ENCODE data around the gene TPX2.
A peak's percentile ranks its signal among the peaks of the same experiment; 100 is the strongest.
"Not testable (repeated sequence)": the region's sequence is repeated elsewhere in the genome, so short reads cannot be mapped to it uniquely, and the experiment has no call there.

TPX2 gene

DNA sequence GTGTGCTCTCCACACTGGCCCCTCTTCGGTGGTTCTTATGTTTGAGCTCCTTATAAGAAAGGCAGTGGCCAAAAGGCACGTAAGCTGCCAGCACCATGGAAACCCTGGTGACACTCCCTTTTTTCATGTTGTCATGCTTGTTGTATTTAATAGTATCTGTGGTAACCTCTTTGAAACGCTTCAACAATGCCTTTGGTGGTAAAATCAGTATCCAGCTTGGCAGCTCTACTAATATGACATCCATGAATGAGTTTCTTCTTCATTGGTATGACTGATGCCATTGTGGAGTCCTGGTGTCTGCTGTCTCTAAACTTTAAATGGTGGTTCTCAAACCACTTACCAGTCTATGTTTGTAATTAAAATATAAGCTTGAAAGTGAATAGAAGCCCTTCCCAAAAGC lies 69.4 kb downstream of the TPX2 start:
- peaks cover 14 to 47% (median 31%) of the 10 kb centered on the region in 10 experiments for H3K4me1 ChIP-seq
- no peak overlapping the region for H3K4me2 ChIP-seq
- no peak overlapping the region for H3K27ac ChIP-seq

DNA sequence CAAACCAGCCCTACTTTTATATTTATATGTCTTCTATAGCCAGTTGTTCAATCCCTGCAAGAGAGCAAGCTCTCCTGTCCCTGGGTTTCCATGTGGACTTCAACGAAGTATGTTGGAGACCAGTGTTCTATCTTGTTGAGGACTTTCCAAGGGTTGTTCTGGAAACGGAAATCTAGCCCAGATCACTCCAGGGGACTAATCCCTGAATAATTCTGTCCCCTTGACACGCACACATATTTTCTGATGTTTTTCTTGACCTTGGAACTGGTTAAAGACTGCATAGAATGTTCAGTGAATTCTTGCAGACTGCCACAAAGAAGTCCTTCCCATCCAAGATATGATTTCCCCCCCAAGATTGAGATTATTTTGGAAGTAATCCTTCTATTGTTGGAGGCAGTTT lies 70.6 kb downstream of the TPX2 start:
- no peak overlapping the region for H3K9ac ChIP-seq
- peak overlapping the region in 2 of 11 experiments; percentile 2 to 69; a peak in 2 of 22 replicates for H3K4me2 ChIP-seq
- peaks cover 14 to 43% (median 31%) of the 10 kb centered on the region in 10 experiments for H3K4me1 ChIP-seq
- H3K36me3 ChIP-seq, result peaks cover 0 to 43% (median 30%) of the 10 kb centered on the region in 11 experiments; a peak in 15 of 22 replicates
- H3K27ac ChIP-seq, result no peak overlapping the region
- peaks cover 0 to 8% (median 0%) of the 10 kb centered on the region in 11 experiments; a peak in 1 of 22 replicates for H4K20me1 ChIP-seq
- H3K4me3 ChIP-seq, result no peak overlapping the region
- H3K27me3 ChIP-seq, result no peaks in the 10 kb centered on the region
- no peak for TF ChIP-seq Cebpa-rat (IDR thresholded peaks at IDR 0.05)
- H3K9me3 ChIP-seq (replicated peaks in 1 of 11), result no peaks in the 10 kb centered on the region

More for the DNA sequence above, 69.4 kb downstream of the TPX2 start:
- Histone ChIP-seq H3K27me3 (no peaks in the 10 kb centered on the region), H3K9me3 (replicated peaks in 1 of 11) (no peaks in the 10 kb centered on the region), H3K36me3 (peaks cover 0 to 54% (median 42%) of the 10 kb centered on the region in 11 experiments; a peak in 18 of 22 replicates), H4K20me1 (peaks cover 0 to 8% (median 0%) of the 10 kb centered on the region in 11 experiments; a peak in 1 of 22 replicates), H3K9ac (no peak overlapping the region), H3K4me3 (no peak overlapping the region)
- no peak for TF ChIP-seq Cebpa-rat (IDR thresholded peaks at IDR 0.05)

DNA sequence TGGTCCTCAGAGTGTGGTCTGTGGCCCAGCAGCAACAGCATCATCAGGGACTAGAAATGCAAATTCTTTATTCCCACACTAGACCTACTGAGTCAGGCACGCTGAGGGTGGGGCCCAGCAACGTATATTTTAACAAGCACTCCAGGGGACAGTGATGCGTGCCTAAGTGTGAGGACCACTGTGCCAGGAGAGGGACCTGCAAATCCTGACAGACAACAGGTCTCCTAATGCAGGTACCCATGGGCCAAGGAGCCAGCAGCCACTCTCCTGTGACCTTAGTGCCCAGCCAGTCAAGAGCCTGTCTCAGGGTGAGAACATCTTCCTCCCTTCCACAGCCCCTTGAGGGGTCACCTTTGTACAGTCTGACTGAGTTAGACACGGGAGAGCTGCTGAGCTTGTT lies 72.1 kb downstream of the TPX2 start:
- peaks cover 25 to 54% (median 39%) of the 10 kb centered on the region in 10 experiments for H3K4me1 ChIP-seq
- no peaks in the 10 kb centered on the region for H3K9me3 ChIP-seq (replicated peaks in 1 of 11)
- H3K4me3 ChIP-seq, result no peak overlapping the region
- H4K20me1 ChIP-seq, result peaks cover 0 to 8% (median 0%) of the 10 kb centered on the region in 11 experiments; a peak in 1 of 22 replicates
- peak overlapping the region in 9 of 11 experiments; percentile 2 to 74 (median 56); a peak in 14 of 22 replicates for H3K4me2 ChIP-seq
- no peak overlapping the region; a peak in 1 of 22 replicates for H3K9ac ChIP-seq
- no peak for TF ChIP-seq Cebpa-rat (IDR thresholded peaks at IDR 0.05)
- H3K27ac ChIP-seq, result no peak overlapping the region
- no peaks in the 10 kb centered on the region for H3K27me3 ChIP-seq
- peaks cover 0 to 28% (median 14%) of the 10 kb centered on the region in 11 experiments; a peak in 13 of 22 replicates for H3K36me3 ChIP-seq

DNA sequence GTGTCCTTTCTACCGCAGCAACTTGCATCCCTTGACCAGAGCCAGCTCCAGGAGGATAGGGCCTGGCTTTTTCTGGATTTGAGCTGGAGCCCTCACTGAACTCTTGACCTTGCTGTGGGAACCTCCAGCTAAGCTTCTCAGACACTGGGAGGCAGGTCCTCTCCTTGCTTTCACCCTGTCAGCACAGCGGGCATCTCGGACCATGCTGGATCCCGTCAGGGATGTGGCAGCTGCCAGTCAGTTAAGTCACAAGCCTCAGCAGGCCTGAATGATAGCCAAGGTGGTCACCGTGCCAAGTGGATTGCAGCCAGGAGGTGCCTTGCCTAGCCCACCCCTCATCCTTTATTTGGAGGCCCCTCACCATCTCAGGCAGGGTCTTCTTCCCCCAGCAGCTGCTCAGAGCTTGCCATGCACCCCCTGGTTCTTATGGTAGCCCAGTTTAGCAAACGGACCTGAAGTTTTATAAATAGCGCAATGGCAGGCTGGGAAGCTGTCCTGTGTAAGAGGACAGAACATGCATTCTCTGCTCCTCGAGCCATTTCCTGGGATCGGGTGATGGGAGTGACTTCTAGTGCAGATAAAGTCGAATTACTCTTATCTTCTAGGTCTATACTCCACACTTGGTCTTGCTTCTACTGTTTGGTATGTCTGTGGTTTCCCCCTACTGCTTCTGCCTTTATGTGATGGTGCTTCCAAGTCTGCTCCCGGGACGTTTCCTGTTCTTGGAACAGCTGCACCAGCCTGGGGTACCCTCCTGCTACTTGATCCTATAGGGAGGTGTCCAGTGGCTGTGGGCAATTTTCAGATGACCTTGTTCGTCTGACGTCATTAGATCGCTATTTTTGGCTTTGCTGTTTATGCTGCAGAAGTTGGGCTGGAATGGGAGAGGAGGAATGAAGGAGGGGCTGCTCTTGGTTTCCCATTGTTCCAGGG lies 73.0 kb downstream of the TPX2 start:
- Histone ChIP-seq H4K20me1 (peaks cover 0 to 8% (median 0%) of the 10 kb centered on the region in 11 experiments; a peak in 1 of 22 replicates), H3K27me3 (no peaks in the 10 kb centered on the region), H3K27ac (no peak overlapping the region), H3K36me3 (peaks cover 0 to 19% (median 6%) of the 10 kb centered on the region in 11 experiments; a peak in 8 of 22 replicates), H3K9ac (no peak overlapping the region), H3K4me3 (no peak overlapping the region), H3K9me3 (replicated peaks in 1 of 11) (no peaks in the 10 kb centered on the region), H3K4me1 (peaks cover 26 to 48% (median 34%) of the 10 kb centered on the region in 10 experiments), H3K4me2 (no peak overlapping the region)
- TF ChIP-seq Cebpa-rat (IDR thresholded peaks at IDR 0.05), result 0 out of 22 replicates have a peak, but pooled peaks of 1 of the 11 experiments have one; percentile 10

DNA sequence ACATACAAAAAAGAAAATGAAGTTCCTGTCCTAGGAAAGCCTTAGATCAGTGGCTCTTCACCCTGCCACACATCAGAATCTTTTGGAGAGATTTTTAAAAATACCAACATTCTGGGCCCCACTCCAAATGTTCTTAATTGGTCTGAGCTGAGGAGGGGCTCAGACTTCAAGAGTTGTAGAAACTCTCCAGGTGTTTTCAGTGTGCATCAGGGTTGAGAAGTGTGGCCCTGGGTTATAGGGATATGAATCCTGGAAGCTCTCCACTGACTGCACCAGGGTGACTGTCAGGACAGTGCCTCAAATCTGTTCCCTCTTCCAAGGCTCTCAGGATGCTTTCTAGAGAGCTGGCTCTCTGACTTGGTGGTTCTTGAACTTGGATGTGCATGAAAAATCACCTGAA lies 74.5 kb downstream of the TPX2 start:
- H3K4me1 ChIP-seq, result peaks cover 25 to 47% (median 32%) of the 10 kb centered on the region in 10 experiments
- H3K27ac ChIP-seq, result no peak overlapping the region

DNA sequence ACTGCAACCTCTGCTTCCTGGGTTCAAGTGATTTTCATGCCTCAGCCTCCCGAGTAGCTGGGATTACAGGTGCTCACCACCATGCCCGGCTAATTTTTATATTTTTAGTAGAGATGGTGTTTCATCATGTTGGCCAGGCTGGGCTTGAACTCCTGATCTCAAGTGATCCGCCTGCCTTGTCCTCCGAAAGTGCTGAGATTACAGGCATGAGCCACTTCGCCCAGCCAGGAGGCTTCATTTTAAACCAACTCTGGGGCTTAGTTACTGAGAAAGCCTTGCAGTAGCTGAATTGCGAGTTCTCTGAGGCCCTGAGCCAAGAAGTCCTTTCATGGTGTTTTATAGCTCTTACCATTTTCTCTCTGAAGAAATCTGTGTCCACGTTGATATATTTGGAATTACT lies 75.1 kb downstream of the TPX2 start:
- H3K4me2 ChIP-seq; H3K4me3 ChIP-seq; H3K9ac ChIP-seq; H3K27me3 ChIP-seq; H3K27ac ChIP-seq; H3K9me3 ChIP-seq (replicated peaks in 1 of 11): not testable (repeated sequence)
- Histone ChIP-seq H3K36me3 (peaks cover 0 to 10% (median 0%) of the 10 kb centered on the region in 11 experiments; a peak in 1 of 22 replicates), H4K20me1 (peaks cover 0 to 17% (median 0%) of the 10 kb centered on the region in 11 experiments; a peak in 3 of 22 replicates), H3K4me1 (peaks cover 25 to 42% (median 28%) of the 10 kb centered on the region in 10 experiments)

More for the DNA sequence above, 74.5 kb downstream of the TPX2 start:
- H3K36me3 ChIP-seq, result peaks cover 0 to 12% (median 1%) of the 10 kb centered on the region in 11 experiments; a peak in 4 of 22 replicates
- TF ChIP-seq Cebpa-rat (IDR thresholded peaks at IDR 0.05), result no peak
- peaks cover 0 to 12% (median 0%) of the 10 kb centered on the region in 11 experiments; a peak in 2 of 22 replicates for H4K20me1 ChIP-seq
- H3K9ac ChIP-seq, result no peak overlapping the region
- H3K4me3 ChIP-seq, result no peak overlapping the region
- no peak overlapping the region for H3K4me2 ChIP-seq
- no peaks in the 10 kb centered on the region for H3K9me3 ChIP-seq (replicated peaks in 1 of 11)
- no peaks in the 10 kb centered on the region for H3K27me3 ChIP-seq

DNA sequence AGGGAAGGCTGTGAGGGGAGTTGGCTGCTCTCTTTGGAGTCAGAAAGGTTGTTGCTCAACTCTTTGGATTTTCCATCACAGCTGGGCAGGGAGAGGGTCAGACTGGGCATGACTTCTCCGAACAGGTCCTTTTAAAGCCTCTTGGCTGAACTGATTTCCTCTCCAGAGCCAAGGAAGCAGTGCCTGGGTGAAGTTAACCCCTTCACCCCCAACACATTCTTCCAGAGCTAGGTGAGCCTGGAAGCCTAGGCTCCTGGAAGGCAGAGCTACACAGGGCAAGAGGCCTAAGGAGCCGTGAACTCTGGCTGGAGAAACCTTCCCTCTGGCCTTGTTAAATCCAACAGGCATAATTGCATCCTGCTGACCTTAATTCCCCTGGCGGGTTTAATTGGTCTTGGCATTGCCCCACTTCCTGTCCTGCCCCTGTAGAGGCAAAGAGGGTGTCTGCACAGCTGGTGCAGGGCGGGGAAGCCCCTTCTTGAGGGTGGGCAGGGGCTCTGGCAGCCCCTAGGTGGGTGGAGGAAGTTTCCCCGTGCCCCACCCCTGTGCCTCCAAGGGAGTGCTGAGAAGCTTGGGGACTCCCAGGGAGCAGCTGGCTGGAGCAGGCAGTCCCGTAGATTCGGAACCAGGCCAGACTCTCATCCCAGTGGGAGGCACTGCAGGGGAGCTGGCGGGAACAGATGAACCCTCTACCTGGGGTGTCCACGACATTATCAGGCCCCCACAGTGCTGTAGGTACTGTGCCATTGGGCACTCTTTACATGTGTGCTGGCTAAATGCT lies 76.5 kb downstream of the TPX2 start:
- peak overlapping the region; percentile 56 to 82 (median 64) for H3K4me2 ChIP-seq
- peaks cover 0 to 10% (median 0%) of the 10 kb centered on the region in 11 experiments; a peak in 1 of 22 replicates for H3K36me3 ChIP-seq
- H3K9me3 ChIP-seq (replicated peaks in 1 of 11), result no peaks in the 10 kb centered on the region
- H3K4me1 ChIP-seq, result peaks cover 19 to 29% (median 21%) of the 10 kb centered on the region in 10 experiments
- H4K20me1 ChIP-seq, result peaks cover 0 to 17% (median 0%) of the 10 kb centered on the region in 11 experiments; a peak in 3 of 22 replicates
- no peaks in the 10 kb centered on the region for H3K27me3 ChIP-seq
- H3K9ac ChIP-seq, result peak overlapping the region in 4 of 11 experiments; percentile 16 to 44 (median 33); a peak in 5 of 22 replicates
- H3K4me3 ChIP-seq, result no peak overlapping the region
- peak overlapping the region in 5 of 11 experiments; percentile 8 to 53 (median 27); a peak in 6 of 22 replicates for H3K27ac ChIP-seq
- TF ChIP-seq Cebpa-rat (IDR thresholded peaks at IDR 0.05), result no peak

DNA sequence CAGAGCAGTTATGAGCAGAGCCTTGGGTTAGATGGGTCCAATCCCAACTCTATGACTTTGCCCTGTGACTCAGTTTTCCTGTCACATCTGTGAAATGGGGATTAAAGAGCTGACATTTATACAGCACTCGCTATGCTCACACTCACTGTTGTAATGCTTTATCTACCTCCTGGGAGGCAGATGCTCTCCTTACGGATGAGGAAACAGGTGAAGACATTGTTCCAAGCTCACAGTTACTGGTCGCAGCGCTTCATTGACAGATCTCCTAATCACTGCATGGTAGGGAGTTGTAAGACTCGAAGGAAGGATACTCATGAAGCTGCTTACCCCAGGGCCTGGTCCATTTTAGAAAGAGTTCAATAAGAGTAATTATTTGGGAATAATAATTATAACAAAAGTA lies 77.1 kb downstream of the TPX2 start:
- Histone ChIP-seq H3K4me3 (no peak overlapping the region), H3K9ac (no peak overlapping the region), H3K9me3 (replicated peaks in 1 of 11) (no peaks in the 10 kb centered on the region), H3K4me2 (peak overlapping the region in 8 of 11 experiments; percentile 58 to 82 (median 66); a peak in 14 of 22 replicates), H4K20me1 (peaks cover 0 to 17% (median 0%) of the 10 kb centered on the region in 11 experiments; a peak in 3 of 22 replicates), H3K4me1 (peaks cover 12 to 22% (median 15%) of the 10 kb centered on the region in 10 experiments), H3K27me3 (no peaks in the 10 kb centered on the region), H3K27ac (0 out of 22 replicates have a peak overlapping the region, but pooled peaks of 1 of the 11 experiments have one; percentile 14), H3K36me3 (peaks cover 0 to 6% (median 0%) of the 10 kb centered on the region in 11 experiments; a peak in 1 of 22 replicates)
- no peak for TF ChIP-seq Cebpa-rat (IDR thresholded peaks at IDR 0.05)
